ENCODE results near the gene CCDC27. TPM values are rescaled to one million over a fixed set of nuclear protein-coding genes. Genes with fewer than 3 reads are reported as not detected.

Gene CCDC27
- total RNA-seq, 4 donors from 2014 or later = not detected

DNA sequence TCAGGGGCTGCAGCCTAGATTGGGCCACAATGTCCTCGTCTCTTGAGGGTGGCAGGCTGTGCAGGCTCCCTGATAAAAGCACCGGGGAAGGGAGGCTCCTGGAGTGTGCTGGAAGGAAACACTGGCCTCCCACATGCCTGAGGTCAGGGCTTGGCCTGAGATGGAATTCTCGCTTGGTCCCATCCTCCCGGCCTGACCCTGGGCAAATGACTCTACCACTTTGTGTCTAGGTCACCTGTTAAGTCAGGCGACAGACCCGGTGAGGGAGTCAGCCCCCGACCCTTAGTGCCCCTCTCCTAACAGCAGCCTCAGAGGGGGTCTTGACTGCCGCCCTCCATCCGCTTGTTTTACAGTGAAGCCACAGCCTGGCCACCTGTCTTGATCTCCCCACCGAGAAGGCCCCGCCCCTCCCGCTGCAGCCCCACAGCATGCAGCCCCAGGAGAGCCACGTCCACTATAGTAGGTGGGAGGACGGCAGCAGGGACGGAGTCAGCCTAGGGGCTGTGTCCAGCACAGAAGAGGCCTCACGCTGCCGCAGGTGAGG lies 22.8 kb downstream of the CCDC27 start:
- peak in 1 of 3 donors; percentile 51 for DNase-seq
- peaks cover 0 to 7% (median 0%) of the 10 kb centered on the region in 3 donors for H3K36me3 ChIP-seq
- H3K9me3 ChIP-seq = no peaks in the 10 kb centered on the region
- H3K27me3 ChIP-seq = peaks cover 0 to 3% of the 10 kb centered on the region in 2 donors
- no peak for TF ChIP-seq POLR2A (IDR thresholded peaks at IDR 0.05)
- TF ChIP-seq, protein P1, sequence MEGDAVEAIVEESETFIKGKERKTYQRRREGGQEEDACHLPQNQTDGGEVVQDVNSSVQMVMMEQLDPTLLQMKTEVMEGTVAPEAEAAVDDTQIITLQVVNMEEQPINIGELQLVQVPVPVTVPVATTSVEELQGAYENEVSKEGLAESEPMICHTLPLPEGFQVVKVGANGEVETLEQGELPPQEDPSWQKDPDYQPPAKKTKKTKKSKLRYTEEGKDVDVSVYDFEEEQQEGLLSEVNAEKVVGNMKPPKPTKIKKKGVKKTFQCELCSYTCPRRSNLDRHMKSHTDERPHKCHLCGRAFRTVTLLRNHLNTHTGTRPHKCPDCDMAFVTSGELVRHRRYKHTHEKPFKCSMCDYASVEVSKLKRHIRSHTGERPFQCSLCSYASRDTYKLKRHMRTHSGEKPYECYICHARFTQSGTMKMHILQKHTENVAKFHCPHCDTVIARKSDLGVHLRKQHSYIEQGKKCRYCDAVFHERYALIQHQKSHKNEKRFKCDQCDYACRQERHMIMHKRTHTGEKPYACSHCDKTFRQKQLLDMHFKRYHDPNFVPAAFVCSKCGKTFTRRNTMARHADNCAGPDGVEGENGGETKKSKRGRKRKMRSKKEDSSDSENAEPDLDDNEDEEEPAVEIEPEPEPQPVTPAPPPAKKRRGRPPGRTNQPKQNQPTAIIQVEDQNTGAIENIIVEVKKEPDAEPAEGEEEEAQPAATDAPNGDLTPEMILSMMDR (IDR thresholded peaks at IDR 0.05) = no peak
- peak overlapping the region in 1 of 4 donors; percentile 31 for H3K27ac ChIP-seq
- H3K4me3 ChIP-seq = peak overlapping the region in 1 of 4 donors; percentile 6
- peaks cover 8 to 37% (median 19%) of the 10 kb centered on the region in 4 donors for H3K4me1 ChIP-seq

DNA sequence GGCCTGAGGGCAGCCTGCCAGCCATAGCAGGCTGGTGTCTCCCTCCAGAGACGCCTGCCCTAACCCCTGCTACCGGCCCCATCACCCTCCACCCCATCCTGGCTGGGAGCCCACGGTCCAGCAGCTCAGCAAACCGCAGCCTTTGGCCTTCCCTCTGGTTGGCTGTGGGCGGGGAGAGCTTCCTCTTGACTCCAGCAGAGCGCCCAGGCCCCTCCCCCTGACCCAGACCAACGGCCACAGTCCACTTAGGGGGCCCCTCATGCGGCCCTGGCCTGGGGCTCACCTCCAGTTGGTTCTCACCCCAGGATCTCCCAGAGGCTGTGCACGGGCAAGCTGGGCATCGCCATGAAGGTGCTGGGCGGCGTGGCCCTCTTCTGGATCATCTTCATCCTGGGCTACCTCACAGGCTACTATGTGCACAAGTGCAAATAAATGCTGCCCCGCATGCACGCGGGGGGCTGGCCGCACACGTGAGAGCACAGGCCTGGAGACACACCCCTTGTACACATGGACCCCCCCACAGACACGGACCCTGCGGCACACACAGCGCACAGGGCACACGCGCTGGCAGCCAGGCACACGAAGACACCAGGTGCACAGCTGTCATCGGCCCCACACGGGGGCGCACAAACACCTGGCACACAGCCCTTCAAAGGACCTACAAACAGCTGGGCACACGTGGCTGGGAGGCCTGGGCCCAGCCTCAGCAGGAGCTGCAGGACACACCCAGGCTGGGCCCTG lies 23.4 kb downstream of the CCDC27 start:
- peaks cover 0 to 3% of the 10 kb centered on the region in 2 donors for H3K27me3 ChIP-seq
- H3K9me3 ChIP-seq = no peaks in the 10 kb centered on the region
- peak; percentile 68 to 76 (median 75) for DNase-seq
- peak overlapping the region in 2 of 4 donors; percentile 3 to 6 for H3K4me3 ChIP-seq
- peak overlapping the region in 1 of 4 donors; percentile 31 for H3K27ac ChIP-seq
- peaks cover 0 to 14% (median 0%) of the 10 kb centered on the region in 3 donors for H3K36me3 ChIP-seq
- TF ChIP-seq, protein P1 (IDR thresholded peaks at IDR 0.05) = peak in 4 of 6 experiments; percentile 48 to 60 (median 52)
- no peak for TF ChIP-seq POLR2A (IDR thresholded peaks at IDR 0.05)
- H3K4me1 ChIP-seq = peaks cover 8 to 37% (median 19%) of the 10 kb centered on the region in 4 donors

DNA sequence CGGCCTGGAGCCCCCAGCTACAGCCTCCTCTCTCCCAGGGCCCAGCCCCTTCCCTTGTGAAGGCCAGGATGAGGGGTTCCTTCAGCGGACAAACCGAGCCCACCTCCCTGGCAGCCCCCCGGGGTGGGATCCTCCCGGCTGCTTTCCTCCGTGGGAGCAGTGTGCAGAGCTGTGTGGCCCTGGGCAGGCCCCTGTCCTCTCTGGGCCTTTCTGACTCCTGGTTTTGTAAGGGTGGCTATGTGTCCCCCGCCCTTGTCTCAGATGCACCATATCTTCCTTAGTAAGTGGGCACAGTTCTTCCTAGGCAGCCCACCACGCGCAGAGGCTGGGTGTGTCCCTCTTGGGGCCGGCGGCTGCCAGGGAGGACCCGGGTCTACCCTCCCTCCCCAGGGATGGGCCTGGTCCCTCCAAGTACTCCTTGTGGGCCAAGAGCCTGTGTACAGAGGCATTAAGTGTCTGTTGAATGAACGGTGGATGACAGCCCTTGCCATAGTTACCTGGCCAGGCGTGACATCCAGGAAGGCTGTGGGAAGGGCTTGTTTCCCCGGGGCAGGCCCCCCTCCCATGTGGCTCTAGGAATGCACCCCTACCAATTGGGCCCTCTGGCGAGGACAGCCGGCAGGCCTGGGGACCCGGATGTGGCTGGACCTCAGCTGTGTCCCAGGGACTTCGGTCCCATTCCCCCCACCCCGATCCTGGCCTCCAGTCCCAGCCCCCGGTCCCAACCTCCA lies 24.1 kb downstream of the CCDC27 start:
- Histone ChIP-seq H3K9me3 (no peaks in the 10 kb centered on the region), H3K27me3 (peaks cover 0 to 3% of the 10 kb centered on the region in 2 donors), H3K27ac (no peak overlapping the region), H3K36me3 (peaks cover 0 to 21% (median 0%) of the 10 kb centered on the region in 3 donors), H3K4me1 (peaks cover 8 to 32% (median 17%) of the 10 kb centered on the region in 4 donors), H3K4me3 (no peak overlapping the region)
- no peak for TF ChIP-seq POLR2A (IDR thresholded peaks at IDR 0.05)
- TF ChIP-seq, protein P1 (IDR thresholded peaks at IDR 0.05) = no peak
- DNase-seq = no peak

DNA sequence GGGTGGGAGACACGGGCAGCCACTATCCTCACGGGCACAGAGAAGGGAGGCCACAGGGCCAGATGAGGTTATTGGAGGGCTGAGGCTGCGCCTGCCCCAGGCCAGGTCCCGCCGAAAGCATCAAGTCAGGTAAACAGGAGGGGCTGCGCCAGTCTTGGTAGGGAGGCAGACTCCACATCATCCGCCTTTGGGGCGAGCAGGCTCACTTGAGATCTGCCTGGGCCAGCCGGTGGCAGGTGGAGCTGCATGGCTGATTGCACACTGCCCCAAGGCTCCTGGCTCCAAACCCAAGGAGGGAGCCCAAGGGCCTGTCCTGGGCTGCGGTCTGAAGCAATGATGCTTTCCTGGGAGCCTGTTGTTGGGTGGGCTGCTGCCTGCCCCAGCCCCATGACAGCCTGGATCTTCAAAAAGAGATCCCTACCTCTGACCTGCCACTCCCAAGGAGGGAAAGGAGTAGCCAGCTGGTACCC lies 24.9 kb downstream of the CCDC27 start:
- DNase-seq = no peak
- Histone ChIP-seq H3K27ac (no peak overlapping the region), H3K27me3 (no peaks in the 10 kb centered on the region), H3K9me3 (no peaks in the 10 kb centered on the region), H3K4me3 (no peak overlapping the region), H3K4me1 (peaks cover 5 to 25% (median 11%) of the 10 kb centered on the region in 4 donors), H3K36me3 (peaks cover 0 to 28% (median 0%) of the 10 kb centered on the region in 3 donors)
- no peak for TF ChIP-seq POLR2A (IDR thresholded peaks at IDR 0.05)
- TF ChIP-seq, protein P1 (IDR thresholded peaks at IDR 0.05) = no peak

Measured in Peyer's patch (tissue), 4 donors.